Stomach (tissue), 9 donors: ENCODE results near the gene C1GALT1. TPM values are rescaled to one million over a fixed set of nuclear protein-coding genes. Genes with fewer than 3 reads are reported as not detected.

Experiments
- DNase-seq, 2 donors: peaks; one replicate each; pipeline versions ENCODE4 v3.0.0 to v3.0.0-alpha.2; 2013 to 2019
- H3K27ac ChIP-seq, 5 donors: fragments of 200-600 bp in 4 of 5; sonication (generic) in 4 of 5; one replicate each; pipeline ENCODE4 v1.5.1; 2013 to 2019; ENCODE audit warnings: mild to moderate bottlenecking in 1 of 5, moderate library complexity in 1 of 5
- H3K27me3 ChIP-seq, 3 donors: fragments of 200-600 bp; sonication (generic); one replicate each; pipeline ENCODE4 v1.5.1; 2017 to 2019; ENCODE audit warnings: mixed run types in 1 of 3
- H3K36me3 ChIP-seq, 4 donors: fragments of 200-600 bp; sonication (generic); 1 replicate in 3 of 4; 2 replicates in 1 of 4; pipeline ENCODE4 v1.5.1; 2016 to 2019
- H3K4me1 ChIP-seq, 4 donors: fragments of 200-600 bp; sonication (generic); one replicate each; pipeline ENCODE4 v1.5.1; 2016 to 2019
- H3K4me3 ChIP-seq, 4 donors: fragments of 200-600 bp; sonication (generic) in 3 of 4; one replicate each; pipeline ENCODE4 v1.5.1; 2016 to 2019; ENCODE audit warnings: mild to moderate bottlenecking in 1 of 4
- H3K9me3 ChIP-seq, 4 donors: fragments of 200-600 bp; sonication (generic); one replicate each; pipeline ENCODE4 v1.5.1; 2016 to 2019
- CTCF ChIP-seq, 7 experiments: fragments of 450-650 bp in 4 of 7; fragments of 200-600 bp in 3 of 7; sonication (generic) in 3 of 7; IDR thresholded peaks; one replicate each; pipeline ENCODE4 v1.5.1; 2016 to 2019; ENCODE audit warnings: antibody characterized with exemption in 7 of 7, control low read depth in 2 of 7, mild to moderate bottlenecking in 1 of 7
- EP300 ChIP-seq: sonication (generic); formaldehyde crosslinking; IDR thresholded peaks from one replicate; pipeline ENCODE4 v1.6.1; 2017; ENCODE audit warnings: antibody characterized with exemption
- POLR2A ChIP-seq, 4 donors: fragments of 450-650 bp; IDR thresholded peaks; one replicate each; pipeline ENCODE4 v1.6.1; 2016; ENCODE audit warnings: antibody characterized with exemption in 4 of 4, control low read depth in 2 of 4, mild to moderate bottlenecking in 1 of 4, moderate library complexity in 1 of 4
- POLR2AphosphoS5 ChIP-seq, 3 donors: sonication (generic); formaldehyde crosslinking; IDR thresholded peaks; one replicate each; pipeline ENCODE4 v1.6.1; 2016; ENCODE audit warnings: antibody characterized with exemption in 3 of 3
- WGBS, 5 donors: extraction: QIAGEN DNeasy Blood & Tissue Kit in 3 of 5; methylation state at CpG; one replicate each; pipeline versions ENCODE4 v1.1.5 to v1.1.7; 2013 to 2018; 5-methylcytosine and 5-hydroxymethylcytosine counted together
- intact Hi-C: fragments of 100-400 bp; cut with DNase I; formaldehyde crosslinking; loops from one replicate; pipeline ENCODE4 v1.15.1; 2023; ENCODE audit warnings: low total_unique reads
- polyA plus RNA-seq, 3 donors: library from polyadenylated mRNA; stranded (reverse); fragments of 200-250 nt; gene quantifications; one replicate each; pipeline ENCODE4 v1.2.3, GENCODE V29; 2013
- total RNA-seq, 5 donors: library from RNA; depleted of rRNA; stranded (reverse); fragments of >200 nt; gene quantifications; one replicate each; pipeline versions ENCODE4 v1.1.0 to v1.2.3, GENCODE V29; 2014 to 2016
- donor health status: healthy with polysubstance abuse.
- donor health status: Bipolar disorder and iron deficiency.
- donor health status: healthy.

Gene C1GALT1
- total and polyA plus RNA-seq, 8 donors, result 2.6 to 50.9 (median 14.7) TPM

- no peaks in the 10 kb centered on the region for H3K27me3 ChIP-seq
- TF ChIP-seq EP300 (no peak), POLR2AphosphoS5 (IDR thresholded peaks at IDR 0.05) (no peak), CTCF (IDR thresholded peaks at IDR 0.05) (no peak), POLR2A (IDR thresholded peaks at IDR 0.05) (no peak)
- peak overlapping the region; percentile 60 to 91 (median 84) for H3K4me3 ChIP-seq
These were observed 1.6 kb downstream of the C1GALT1 start for GRCh38 chr7:7183838-7184463.

DNA sequence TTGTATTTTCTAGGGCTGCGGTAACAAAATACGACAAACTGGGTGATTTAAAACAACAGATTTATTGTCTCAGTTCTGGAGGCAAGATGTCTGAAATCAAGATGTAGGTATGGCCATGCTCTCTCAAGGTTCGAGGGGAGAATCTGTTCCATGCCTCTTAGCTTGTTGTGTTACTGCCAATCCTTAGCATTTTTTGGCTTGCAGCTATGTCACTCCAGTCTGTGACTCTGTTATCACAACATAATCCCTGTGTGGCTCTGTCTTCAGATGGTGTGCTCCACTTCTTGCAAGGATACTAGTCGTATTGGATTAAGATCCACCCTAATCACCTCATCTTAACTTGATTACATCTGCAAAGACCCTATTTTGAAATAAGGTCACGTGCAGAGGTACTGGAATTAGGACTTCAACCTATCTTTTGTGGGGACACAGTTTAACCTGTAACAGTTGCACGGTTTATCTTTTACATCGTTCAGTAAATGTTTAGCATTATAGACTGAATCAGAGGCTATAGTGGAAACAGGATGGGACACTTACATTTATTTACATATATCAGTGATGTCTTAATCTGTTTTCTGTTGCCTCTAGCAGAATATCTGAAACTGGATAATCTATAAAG lies 3.1 kb downstream of the C1GALT1 start:
- no peak for DNase-seq
- peak overlapping the region in 4 of 5 donors; percentile 96 to 99 (median 98) for H3K27ac ChIP-seq
- no peaks in the 10 kb centered on the region for H3K36me3 ChIP-seq
- no peaks in the 10 kb centered on the region for H3K9me3 ChIP-seq
- peaks cover 8 to 75% (median 46%) of the 10 kb centered on the region in 4 donors for H3K4me1 ChIP-seq
- H3K27me3 ChIP-seq, result no peaks in the 10 kb centered on the region
- H3K4me3 ChIP-seq, result peak overlapping the region in 3 of 4 donors; percentile 8 to 88 (median 60)
- 32 to 53% (median 49%) methylated on average over 7 of the region's 7 CpGs for WGBS, 5 donors
- intact Hi-C loops, result no loop called here
- no peak for TF ChIP-seq EP300

More at GRCh38 chr7:7183838-7184463, 1.6 kb downstream of the C1GALT1 start:
- DNase-seq, result peak in 1 of 2 donors; percentile 23
- H3K36me3 ChIP-seq, result no peaks in the 10 kb centered on the region
- intact Hi-C loops, result no loop called here
- H3K4me1 ChIP-seq, result peaks cover 2 to 62% (median 35%) of the 10 kb centered on the region in 4 donors
- peak overlapping the region in 4 of 5 donors; percentile 96 to 99 (median 98) for H3K27ac ChIP-seq
- H3K9me3 ChIP-seq, result no peaks in the 10 kb centered on the region
- 23 to 37% (median 35%) methylated on average over 4 of the region's 4 CpGs for WGBS, 5 donors

GRCh38 chr7:7188091-7188490 lies 5.7 kb downstream of the C1GALT1 start:
- Histone ChIP-seq H3K27me3 (no peaks in the 10 kb centered on the region), H3K9me3 (no peaks in the 10 kb centered on the region), H3K27ac (no peak overlapping the region), H3K4me3 (no peak overlapping the region), H3K4me1 (peaks cover 6 to 66% (median 40%) of the 10 kb centered on the region in 4 donors), H3K36me3 (peaks cover 0 to 3% (median 0%) of the 10 kb centered on the region in 4 donors)
- TF ChIP-seq CTCF (IDR thresholded peaks at IDR 0.05) (no peak), POLR2A (IDR thresholded peaks at IDR 0.05) (no peak), EP300 (no peak), POLR2AphosphoS5 (IDR thresholded peaks at IDR 0.05) (no peak)
- no peak for DNase-seq
- intact Hi-C loops, result no loop called here

- no peak for TF ChIP-seq EP300
- no peak for TF ChIP-seq POLR2A (IDR thresholded peaks at IDR 0.05)
- TF ChIP-seq CTCF (IDR thresholded peaks at IDR 0.05), result no peak
- TF ChIP-seq POLR2AphosphoS5 (IDR thresholded peaks at IDR 0.05), result no peak
- intact Hi-C loops, result no loop called here
- Histone ChIP-seq H3K36me3 (peaks cover 0 to 3% (median 0%) of the 10 kb centered on the region in 4 donors), H3K27me3 (no peaks in the 10 kb centered on the region), H3K9me3 (no peaks in the 10 kb centered on the region), H3K4me3 (no peak overlapping the region), H3K4me1 (peaks cover 6 to 61% (median 38%) of the 10 kb centered on the region in 4 donors), H3K27ac (no peak overlapping the region)
- WGBS, 5 donors, result 41 to 66% (median 51%) methylated on average over 4 of the region's 4 CpGs
- DNase-seq, result no peak
These were observed 6.4 kb downstream of the C1GALT1 start for GRCh38 chr7:7188742-7189141.

DNA sequence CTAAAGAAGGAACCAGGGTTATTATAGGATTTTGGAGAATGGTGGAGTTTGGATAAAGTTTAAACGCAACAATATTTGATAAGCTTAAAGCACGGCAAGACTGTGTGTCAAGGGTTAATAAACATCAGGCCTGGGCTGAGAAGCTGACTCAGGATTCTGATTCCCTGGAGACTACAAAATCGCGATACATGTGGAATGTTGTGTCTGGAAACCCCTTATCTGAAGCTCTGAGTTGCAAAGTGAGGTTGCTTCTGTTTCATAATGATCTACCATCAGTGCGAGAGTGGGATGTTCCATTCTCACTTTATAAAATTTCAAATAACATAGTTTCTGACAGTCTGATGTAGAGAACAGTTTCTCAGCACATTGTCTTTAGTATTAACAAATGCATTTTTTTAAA lies 7.8 kb downstream of the C1GALT1 start:
- WGBS, 5 donors, result 26 to 38% (median 29%) methylated on average over 5 of the region's 5 CpGs
- Histone ChIP-seq H3K9me3 (no peaks in the 10 kb centered on the region), H3K36me3 (peaks cover 0 to 3% (median 0%) of the 10 kb centered on the region in 4 donors), H3K4me3 (no peak overlapping the region), H3K4me1 (peaks cover 6 to 52% (median 36%) of the 10 kb centered on the region in 4 donors), H3K27ac (peak overlapping the region in 1 of 5 donors; percentile 22), H3K27me3 (no peaks in the 10 kb centered on the region)
- TF ChIP-seq POLR2AphosphoS5 (IDR thresholded peaks at IDR 0.05), result no peak
- no peak for TF ChIP-seq POLR2A (IDR thresholded peaks at IDR 0.05)
- no peak for TF ChIP-seq CTCF (IDR thresholded peaks at IDR 0.05)
- no peak for TF ChIP-seq EP300
- peak in 1 of 2 donors; percentile 37 for DNase-seq
- intact Hi-C loops, result no loop called here
